Measurements from ENCODE around the gene AFF1.
"Not testable (repeated sequence)": the region's sequence is repeated elsewhere in the genome, so short reads cannot be mapped to it uniquely, and the experiment has no call there.

Gene AFF1

DNA sequence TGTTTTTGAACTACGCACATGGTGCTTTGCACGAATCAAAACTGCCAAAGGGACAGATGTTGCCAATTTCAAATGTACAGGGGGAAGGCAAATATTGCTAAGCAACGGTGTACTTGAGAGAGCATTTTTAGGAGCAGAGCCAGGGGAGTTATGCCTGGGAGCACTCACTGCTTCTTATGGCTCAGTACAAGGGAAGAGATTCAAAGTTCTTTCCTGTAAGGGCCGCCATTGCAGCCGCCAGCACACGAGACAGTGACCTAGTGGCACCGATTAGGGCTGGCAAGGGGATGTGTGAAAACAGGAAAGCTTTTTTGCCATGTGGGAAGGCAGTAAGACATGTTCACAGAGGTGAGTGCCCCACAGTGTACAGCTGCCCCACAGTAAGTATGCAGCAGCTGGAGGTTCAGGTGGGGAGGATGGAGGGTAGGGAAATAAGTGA, 133.8 kb downstream of the AFF1 start:
- TF ChIP-seq, protein P1, sequence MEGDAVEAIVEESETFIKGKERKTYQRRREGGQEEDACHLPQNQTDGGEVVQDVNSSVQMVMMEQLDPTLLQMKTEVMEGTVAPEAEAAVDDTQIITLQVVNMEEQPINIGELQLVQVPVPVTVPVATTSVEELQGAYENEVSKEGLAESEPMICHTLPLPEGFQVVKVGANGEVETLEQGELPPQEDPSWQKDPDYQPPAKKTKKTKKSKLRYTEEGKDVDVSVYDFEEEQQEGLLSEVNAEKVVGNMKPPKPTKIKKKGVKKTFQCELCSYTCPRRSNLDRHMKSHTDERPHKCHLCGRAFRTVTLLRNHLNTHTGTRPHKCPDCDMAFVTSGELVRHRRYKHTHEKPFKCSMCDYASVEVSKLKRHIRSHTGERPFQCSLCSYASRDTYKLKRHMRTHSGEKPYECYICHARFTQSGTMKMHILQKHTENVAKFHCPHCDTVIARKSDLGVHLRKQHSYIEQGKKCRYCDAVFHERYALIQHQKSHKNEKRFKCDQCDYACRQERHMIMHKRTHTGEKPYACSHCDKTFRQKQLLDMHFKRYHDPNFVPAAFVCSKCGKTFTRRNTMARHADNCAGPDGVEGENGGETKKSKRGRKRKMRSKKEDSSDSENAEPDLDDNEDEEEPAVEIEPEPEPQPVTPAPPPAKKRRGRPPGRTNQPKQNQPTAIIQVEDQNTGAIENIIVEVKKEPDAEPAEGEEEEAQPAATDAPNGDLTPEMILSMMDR (IDR thresholded peaks at IDR 0.05; ENCODE audit: borderline replicate concordance, insufficient read depth, low read depth, low read length): no peak
- H3K4me3 ChIP-seq (ENCODE audit: low read depth, low read length): no peak overlapping the region

DNA sequence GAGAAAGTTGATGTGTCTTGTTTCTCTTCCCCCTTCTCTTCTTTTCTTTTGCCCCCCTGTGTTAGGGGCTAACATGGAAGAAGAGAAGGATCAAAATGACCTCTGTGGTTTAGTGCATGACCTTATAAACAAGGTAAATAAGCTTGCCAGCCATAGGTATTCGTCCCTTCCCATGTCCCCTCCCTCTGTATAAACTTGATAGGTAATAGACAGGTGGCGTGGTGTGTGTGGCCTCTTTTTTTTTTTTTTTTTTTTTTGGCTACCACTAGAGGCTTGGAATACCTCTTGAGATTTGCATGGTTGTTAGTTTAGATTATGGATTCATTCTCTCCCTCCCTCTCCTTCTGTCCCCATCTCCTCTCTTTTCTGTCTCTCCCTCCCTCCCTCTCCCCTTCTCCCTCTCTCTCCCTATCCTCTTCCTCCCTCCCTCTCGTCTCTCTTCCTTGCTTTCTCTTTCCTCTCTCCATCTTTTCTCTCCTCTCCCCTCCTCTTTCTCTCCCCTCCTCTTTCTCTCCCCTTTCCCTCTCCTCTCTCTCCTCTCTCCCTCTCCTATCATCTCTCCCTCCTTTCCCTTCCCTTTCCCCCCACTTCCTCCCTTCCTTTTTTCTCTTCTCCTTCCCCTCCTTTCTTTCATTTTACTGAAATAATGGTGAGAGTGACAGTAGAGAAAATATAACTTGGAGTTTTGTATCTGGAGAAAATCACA, 134.4 kb downstream of the AFF1 start:
- TF ChIP-seq, protein P1 (IDR thresholded peaks at IDR 0.05; ENCODE audit: borderline replicate concordance, insufficient read depth, low read depth, low read length): no peak
- H3K4me3 ChIP-seq (ENCODE audit: low read depth, low read length): no peak overlapping the region

DNA sequence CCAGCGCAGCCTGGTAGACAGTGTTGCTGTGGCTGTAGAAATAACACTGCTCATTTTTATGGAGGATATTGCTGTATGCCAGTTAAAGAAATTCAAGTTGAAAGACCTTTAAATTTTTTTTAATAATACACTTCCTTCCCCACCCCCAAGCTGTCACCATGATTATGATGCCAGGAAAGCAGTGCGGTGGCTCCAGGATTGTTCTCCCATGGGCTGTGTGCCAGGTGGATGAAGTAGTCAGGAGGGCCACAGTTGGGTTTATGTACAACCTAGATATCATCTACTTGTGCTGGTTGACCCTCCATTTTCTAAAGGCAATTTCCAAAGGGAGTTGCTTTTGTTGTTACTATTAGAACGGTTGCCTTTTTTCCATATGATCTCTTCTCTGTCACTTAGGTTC, 136.6 kb downstream of the AFF1 start:
- TF ChIP-seq, protein P1 (IDR thresholded peaks at IDR 0.05; ENCODE audit: borderline replicate concordance, insufficient read depth, low read depth, low read length): no peak
- H3K4me3 ChIP-seq (ENCODE audit: low read depth, low read length): no peak overlapping the region

DNA sequence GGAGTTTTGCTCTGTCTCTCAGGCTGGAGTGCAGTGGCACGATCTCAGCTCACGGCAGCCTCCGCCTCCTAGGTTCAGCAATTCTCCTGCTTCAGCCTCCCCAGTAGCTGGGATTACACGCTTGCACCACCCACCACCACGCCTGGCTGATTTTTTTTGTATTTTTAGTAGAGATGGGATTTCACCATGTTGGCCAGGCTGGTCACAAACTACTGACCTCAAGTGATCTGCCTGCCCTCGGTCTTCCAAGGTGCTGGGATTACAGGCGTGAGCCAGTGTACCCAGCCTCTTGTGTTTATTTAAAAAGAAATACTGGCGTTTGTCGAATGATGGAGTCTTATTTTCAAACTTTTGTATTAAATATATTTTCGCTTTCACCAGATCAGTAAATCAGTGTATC, 137.7 kb downstream of the AFF1 start:
- not testable (repeated sequence) for H3K4me3 ChIP-seq (ENCODE audit: low read depth, low read length)

DNA sequence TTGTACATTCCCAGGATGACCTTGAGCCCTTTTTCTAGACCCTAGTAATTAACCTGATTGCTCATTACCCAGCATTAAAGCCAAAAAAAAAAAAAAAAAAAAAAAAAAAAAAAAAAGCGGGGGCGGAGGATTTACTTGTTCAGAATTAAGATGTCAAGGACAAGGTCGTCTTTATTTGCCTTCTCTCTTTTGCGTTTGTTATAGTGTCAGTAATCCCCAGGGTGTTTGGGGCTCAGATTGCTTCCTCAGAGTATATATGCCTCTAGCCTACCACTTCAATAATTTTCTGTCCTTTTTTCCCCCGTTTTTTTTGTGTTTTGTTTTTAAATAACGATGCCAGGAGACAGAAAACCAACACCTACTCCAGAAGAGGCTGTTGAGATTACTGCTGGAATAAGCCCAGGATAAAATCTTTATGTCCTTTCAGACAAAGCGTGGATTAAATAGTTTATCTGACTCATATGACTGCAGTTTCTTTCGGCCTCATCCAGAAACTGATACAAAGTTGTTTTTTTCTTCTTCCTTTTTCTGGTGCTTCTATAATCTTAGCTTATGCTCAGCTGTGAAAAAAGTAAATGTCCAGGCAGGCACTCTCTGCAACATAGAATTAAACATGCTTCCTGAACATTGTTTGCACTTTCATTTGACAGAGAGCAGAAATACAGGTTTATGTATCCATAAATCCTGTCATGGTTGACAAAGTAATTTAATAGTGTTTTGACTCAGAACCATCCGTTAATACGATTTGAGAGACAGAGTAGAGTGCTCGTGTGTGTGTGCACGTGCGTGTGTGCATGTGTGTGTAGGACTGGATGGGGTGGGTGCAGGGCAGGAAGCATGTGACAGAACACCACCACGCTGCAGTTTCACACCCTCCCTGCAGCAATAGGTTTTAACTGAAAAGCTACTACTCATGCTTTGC, 138.6 kb downstream of the AFF1 start:
- H3K4me3 ChIP-seq (ENCODE audit: low read depth, low read length): no peak overlapping the region
- TF ChIP-seq, protein P1 (IDR thresholded peaks at IDR 0.05; ENCODE audit: borderline replicate concordance, insufficient read depth, low read depth, low read length): no peak

DNA sequence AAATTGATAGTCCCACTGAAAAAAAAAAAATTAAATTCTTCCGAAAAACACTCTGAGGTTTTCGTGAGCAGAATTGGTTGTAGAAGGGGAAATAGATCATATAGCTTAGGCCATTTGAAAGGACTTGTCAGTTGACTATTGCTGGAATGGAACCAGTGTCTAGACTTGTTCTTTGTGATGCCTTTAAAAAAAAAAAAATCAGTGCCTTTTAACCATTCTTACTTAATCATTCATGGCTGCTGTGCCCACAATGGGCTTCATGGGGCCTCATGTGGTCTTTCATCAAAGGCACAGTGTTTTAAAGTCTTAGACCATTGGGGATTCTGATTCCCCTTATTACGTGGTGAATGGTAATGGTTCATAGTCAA, 139.3 kb downstream of the AFF1 start:
- TF ChIP-seq, protein P1 (IDR thresholded peaks at IDR 0.05; ENCODE audit: borderline replicate concordance, insufficient read depth, low read depth, low read length): no peak
- H3K4me3 ChIP-seq (ENCODE audit: low read depth, low read length): no peak overlapping the region

DNA sequence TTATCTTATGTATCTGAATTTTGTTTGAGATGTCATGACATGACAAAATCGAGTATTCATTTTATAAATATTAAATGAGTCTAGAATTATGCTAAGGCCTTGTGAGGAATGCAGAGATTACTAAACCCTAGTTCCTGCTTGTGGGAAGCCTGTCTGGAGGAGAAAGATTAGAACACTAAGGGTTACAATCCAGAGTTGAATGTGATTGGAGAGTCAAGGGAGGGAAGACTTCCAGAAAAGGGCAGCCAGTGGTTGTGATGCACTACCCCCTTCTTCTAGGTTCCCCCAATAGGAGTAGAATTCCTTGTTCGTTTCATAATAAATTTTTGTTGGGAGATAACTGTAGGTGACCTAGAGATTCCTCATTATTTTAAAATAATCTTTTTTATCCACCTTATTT, 141.1 kb downstream of the AFF1 start:
- TF ChIP-seq, protein P1 (IDR thresholded peaks at IDR 0.05; ENCODE audit: borderline replicate concordance, insufficient read depth, low read depth, low read length): no peak
- H3K4me3 ChIP-seq (ENCODE audit: low read depth, low read length): no peak overlapping the region
